Nephron progenitor cell (in vitro differentiated cells): ENCODE measurements around the gene CDX1.

Experiments used
- DNase-seq: peaks from one replicate; pipeline ENCODE4 v3.0.0; 2021
- H3K27ac Mint-ChIP-seq: 2 replicates; pipeline ENCODE4 v1.8.0; 2021; ENCODE audit warnings: mild to moderate bottlenecking, moderate library complexity, mixed read lengths
- H3K27me3 Mint-ChIP-seq: 2 replicates; pipeline ENCODE4 v1.8.0; 2021; ENCODE audit warnings: mild to moderate bottlenecking, low read depth, mixed read lengths; ENCODE audit not compliant: poor library complexity
- H3K36me3 Mint-ChIP-seq: 2 replicates; pipeline ENCODE4 v1.8.0; 2021; ENCODE audit warnings: low read depth, mixed read lengths
- H3K4me1 Mint-ChIP-seq: 2 replicates; pipeline ENCODE4 v1.8.0; 2021; ENCODE audit warnings: mixed read lengths
- H3K4me3 Mint-ChIP-seq: 2 replicates; pipeline ENCODE4 v1.8.0; 2021; ENCODE audit warnings: mild to moderate bottlenecking, moderate library complexity, mixed read lengths
- H3K9me3 Mint-ChIP-seq: 2 replicates; pipeline ENCODE4 v1.8.0; 2021; ENCODE audit warnings: mild to moderate bottlenecking, moderate library complexity, mixed read lengths
- TF ChIP-seq, protein P1 (sequence below): fragments of 200-600 bp; sonication (generic); IDR thresholded peaks from 2 replicates; pipeline ENCODE4 v1.5.0; 2021; ENCODE audit warnings: antibody characterized with exemption

CDX1 gene

DNA sequence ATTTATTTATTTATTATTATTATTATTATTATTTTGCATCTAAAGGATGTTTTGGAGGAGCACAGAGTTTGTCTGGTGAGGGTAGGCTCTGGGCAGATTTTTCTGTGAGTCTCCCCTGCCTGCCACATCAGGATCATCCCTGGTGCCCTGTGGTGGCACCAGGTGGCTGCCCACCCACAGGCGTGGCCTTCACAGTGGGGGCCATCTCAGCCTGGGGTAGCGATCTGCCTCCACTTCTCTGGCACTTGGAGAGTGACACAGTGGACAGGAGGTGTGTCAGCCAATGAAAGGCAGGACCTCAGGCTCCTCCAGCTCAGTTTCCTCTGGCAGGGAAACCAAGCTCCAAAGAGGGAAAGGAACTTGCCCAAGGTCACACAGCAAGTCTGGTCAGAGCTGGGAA is 53.3 kb downstream of the CDX1 start:
- Mint-ChIP-seq H3K36me3 (no peaks in the 10 kb centered on the region), H3K27me3 (peaks cover 12% of the 10 kb centered on the region), H3K9me3 (no peaks in the 10 kb centered on the region), H3K27ac (no peak overlapping the region), H3K4me1 (peaks cover 48% of the 10 kb centered on the region), H3K4me3 (no peak overlapping the region)
- no peak for DNase-seq
- TF ChIP-seq, protein P1, sequence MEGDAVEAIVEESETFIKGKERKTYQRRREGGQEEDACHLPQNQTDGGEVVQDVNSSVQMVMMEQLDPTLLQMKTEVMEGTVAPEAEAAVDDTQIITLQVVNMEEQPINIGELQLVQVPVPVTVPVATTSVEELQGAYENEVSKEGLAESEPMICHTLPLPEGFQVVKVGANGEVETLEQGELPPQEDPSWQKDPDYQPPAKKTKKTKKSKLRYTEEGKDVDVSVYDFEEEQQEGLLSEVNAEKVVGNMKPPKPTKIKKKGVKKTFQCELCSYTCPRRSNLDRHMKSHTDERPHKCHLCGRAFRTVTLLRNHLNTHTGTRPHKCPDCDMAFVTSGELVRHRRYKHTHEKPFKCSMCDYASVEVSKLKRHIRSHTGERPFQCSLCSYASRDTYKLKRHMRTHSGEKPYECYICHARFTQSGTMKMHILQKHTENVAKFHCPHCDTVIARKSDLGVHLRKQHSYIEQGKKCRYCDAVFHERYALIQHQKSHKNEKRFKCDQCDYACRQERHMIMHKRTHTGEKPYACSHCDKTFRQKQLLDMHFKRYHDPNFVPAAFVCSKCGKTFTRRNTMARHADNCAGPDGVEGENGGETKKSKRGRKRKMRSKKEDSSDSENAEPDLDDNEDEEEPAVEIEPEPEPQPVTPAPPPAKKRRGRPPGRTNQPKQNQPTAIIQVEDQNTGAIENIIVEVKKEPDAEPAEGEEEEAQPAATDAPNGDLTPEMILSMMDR, result no peak

DNA sequence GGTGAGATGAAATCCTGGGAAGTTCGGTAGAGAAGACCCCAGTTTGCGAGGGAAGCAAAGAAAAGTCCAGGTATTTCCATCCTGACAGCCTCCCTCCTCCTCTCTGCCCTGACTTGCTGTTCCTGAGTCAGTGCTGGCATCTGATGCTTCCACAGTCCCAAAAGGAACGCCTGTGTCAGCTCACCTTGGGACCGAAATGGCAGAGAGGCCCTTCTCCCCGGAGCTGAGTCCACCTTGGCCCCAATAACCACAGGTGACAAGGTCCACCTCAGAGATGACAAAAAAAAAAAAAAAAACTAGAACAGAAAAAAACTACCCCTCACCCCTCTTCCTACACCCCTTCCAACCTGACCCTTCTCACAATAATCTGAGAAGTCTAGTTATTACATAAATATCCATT is 54.9 kb downstream of the CDX1 start:
- Mint-ChIP-seq H3K36me3 (no peaks in the 10 kb centered on the region), H3K4me3 (no peak overlapping the region), H3K9me3 (no peaks in the 10 kb centered on the region), H3K4me1 (peaks cover 44% of the 10 kb centered on the region), H3K27ac (no peak overlapping the region), H3K27me3 (peaks cover 12% of the 10 kb centered on the region)
- TF ChIP-seq, protein P1, result no peak
- no peak for DNase-seq

DNA sequence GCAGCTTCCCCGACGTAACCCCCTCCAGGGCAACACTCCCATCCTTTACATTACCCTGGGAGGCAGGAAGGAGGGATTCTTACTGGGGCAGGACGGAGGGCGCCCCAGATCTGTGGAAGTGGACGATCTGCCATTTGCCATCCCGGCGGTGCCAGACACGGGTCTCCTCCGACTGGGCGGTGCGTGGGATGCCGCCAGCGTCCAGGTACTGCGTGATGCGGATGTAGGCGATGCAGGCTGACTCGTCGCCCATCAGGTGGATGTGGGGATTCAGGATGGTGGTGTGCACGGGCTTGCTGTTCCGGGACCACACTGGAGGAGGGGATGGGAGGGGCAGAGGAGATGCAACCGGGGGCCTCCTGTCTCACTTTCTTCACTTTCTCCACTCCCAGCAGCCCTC is 56.3 kb downstream of the CDX1 start:
- H3K27ac Mint-ChIP-seq, result no peak overlapping the region
- TF ChIP-seq, protein P1, result no peak

DNA sequence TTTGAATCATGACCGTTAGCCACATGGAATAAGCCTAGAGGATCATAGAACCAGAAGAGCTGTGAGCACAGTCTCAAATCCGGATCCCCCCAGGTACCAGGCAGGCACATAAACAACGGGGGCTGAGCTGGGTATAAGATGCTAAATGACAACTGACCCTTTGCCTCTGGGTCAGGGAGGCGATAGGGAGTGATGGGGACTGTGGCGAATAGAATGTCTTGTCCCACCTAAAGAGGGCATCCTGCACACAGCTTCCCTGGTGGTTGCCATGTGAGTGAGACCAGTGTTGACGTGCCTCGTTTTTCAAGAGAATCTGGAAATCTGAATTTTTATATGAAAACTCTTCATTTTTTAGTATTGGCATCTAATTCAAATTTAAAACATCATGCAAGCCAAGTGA is 56.9 kb downstream of the CDX1 start:
- no peaks in the 10 kb centered on the region for H3K36me3 Mint-ChIP-seq
- no peak overlapping the region for H3K4me3 Mint-ChIP-seq
- TF ChIP-seq, protein P1, result no peak
- peaks cover 31% of the 10 kb centered on the region for H3K4me1 Mint-ChIP-seq
- no peaks in the 10 kb centered on the region for H3K9me3 Mint-ChIP-seq
- peaks cover 4% of the 10 kb centered on the region for H3K27me3 Mint-ChIP-seq
- H3K27ac Mint-ChIP-seq, result no peak overlapping the region
- no peak for DNase-seq

More for the DNA sequence above, 56.3 kb downstream of the CDX1 start:
- H3K4me1 Mint-ChIP-seq, result peaks cover 32% of the 10 kb centered on the region
- DNase-seq, result no peak
- H3K4me3 Mint-ChIP-seq, result no peak overlapping the region
- H3K9me3 Mint-ChIP-seq, result no peaks in the 10 kb centered on the region
- peaks cover 4% of the 10 kb centered on the region for H3K27me3 Mint-ChIP-seq
- no peaks in the 10 kb centered on the region for H3K36me3 Mint-ChIP-seq

DNA sequence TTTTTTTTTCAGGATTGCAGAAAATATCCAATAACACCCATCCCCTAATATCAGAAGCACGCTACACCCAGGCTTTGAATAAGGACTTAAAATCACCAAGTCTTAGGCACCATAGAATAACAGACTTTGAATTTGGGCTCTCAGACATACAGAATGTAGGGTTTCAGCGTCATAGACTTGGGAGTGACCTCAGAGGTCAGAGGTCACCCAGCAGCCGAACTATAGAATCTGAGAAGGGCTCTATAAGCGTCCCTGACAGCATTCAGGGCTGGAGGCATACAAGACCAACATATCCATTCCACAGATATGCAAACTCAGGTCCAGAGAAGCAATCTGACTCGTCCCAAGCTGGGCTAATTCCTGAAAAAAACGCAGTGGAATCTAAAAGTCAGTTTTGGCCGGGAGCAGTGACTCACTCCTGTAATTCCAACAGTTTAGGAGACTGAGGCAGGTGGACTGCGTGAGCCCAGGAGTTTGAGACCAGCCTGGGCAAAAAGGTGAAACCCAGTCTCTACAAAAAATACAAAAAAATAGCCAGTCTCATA is 58.0 kb downstream of the CDX1 start:
- TF ChIP-seq, protein P1, result no peak
- Mint-ChIP-seq H3K27me3 (peaks cover 4% of the 10 kb centered on the region), H3K36me3 (no peaks in the 10 kb centered on the region), H3K9me3 (no peaks in the 10 kb centered on the region), H3K27ac (no peak overlapping the region), H3K4me3 (no peak overlapping the region), H3K4me1 (peaks cover 31% of the 10 kb centered on the region)
- peak; percentile 38 for DNase-seq

DNA sequence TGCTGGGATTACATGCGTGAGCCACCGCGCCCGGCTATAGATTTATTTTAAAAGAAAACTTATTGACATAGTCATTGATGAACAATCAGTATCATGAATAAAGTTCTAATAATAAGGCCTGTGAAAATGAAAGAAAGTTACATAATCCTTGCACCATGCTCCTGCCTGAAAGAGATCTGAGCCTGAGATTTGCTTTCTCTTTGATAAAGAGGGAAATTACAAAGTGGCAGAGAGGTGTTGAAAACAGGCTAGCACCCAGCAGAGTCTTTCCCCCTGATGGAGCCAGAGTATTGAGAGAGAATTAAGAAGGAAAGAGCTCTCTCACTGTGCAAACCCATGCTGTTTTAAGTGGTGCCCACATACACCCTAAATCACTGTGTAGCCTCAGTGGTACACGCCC is 60.5 kb downstream of the CDX1 start:
- H3K4me3 Mint-ChIP-seq, result no peak overlapping the region
- DNase-seq, result no peak
- no peaks in the 10 kb centered on the region for H3K36me3 Mint-ChIP-seq
- no peak overlapping the region for H3K27ac Mint-ChIP-seq
- TF ChIP-seq, protein P1, result no peak
- no peaks in the 10 kb centered on the region for H3K9me3 Mint-ChIP-seq
- peaks cover 23% of the 10 kb centered on the region for H3K4me1 Mint-ChIP-seq
- peaks cover 4% of the 10 kb centered on the region for H3K27me3 Mint-ChIP-seq
